DOHH2 (cell line): Measurements from ENCODE around the gene CEBPE.

ENCODE experiments used
- CTCF ChIP-seq: fragments of 200-600 bp; sonication (generic); IDR thresholded peaks from one replicate; pipeline ENCODE4 v1.5.1; 2014; ENCODE audit warnings: antibody characterized with exemption, mild to moderate bottlenecking, low read depth, low read length; ENCODE audit not compliant: poor library complexity, severe bottlenecking
- EZH2phosphoT487 ChIP-seq: fragments of 200-600 bp; sonication (generic); IDR thresholded peaks from 2 replicates; pipeline ENCODE4 v1.6.1; 2017; ENCODE audit warnings: borderline replicate concordance, mild to moderate bottlenecking, antibody characterized with exemption, low read length, moderate library complexity, mixed read lengths

- TF ChIP-seq CTCF (no peak), EZH2phosphoT487 (no peak)
Observed at GRCh38 chr14:23148591-23149249, 29.7 kb upstream of the CEBPE start.
